Measurements from ENCODE around the gene ENPP6. TPM values are rescaled to one million over a fixed set of nuclear protein-coding genes. Genes with fewer than 3 reads are reported as not detected.

Gene ENPP6
- total and polyA plus RNA-seq, 12 donors = 0.03 to 0.68 (median 0.07) TPM; not detected in 3

DNA sequence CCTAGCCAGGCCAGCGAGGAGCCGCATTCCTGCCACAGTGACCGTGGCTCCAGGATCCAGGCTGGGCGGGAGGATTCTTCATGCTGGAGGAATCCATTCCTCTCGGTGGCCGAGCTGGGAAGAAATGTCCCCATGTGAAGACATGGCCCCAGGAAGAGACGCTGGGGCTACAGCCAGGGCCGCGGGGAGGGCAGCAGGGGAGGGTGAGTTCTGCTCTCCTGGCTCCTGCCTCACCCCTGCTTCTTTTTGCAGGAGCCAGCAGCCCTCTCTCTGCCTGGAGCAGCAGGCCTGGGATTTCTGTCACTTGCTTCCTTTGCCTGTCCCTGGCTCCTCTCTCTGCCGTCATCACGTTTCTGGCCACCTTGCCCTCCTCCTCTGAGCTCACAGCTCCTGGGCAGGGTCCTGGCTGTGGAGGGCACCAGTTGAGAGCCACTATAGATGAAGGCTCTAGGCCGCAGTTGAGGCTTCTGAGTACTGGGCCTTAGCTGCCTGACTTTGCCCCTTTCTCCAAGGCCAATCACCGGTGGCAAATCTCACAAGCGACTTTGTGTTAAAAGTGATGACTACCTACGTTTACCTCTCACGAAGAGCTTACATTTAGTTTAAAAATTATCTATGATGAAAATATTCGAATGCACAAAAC lies 48.3 kb downstream of the ENPP6 start:
- H3K27ac ChIP-seq = no peak overlapping the region
- peaks cover 0 to 36% (median 5%) of the 10 kb centered on the region in 7 donors for H3K27me3 ChIP-seq
- H3K4me1 ChIP-seq = peaks cover 0 to 9% (median 0%) of the 10 kb centered on the region in 9 donors
- WGBS, 2 donors = 73 to 80% methylated on average over 17 of the region's 17 CpGs
- intact Hi-C loops (cut with DNase I) = loop anchor here (2.0 to 10.0 kb wide), 11 partner anchors 65 to 697 kb away; partner anchors contain the start of gene STOX2 (in 1 of the 10)
- H3K9me3 ChIP-seq = no peaks in the 10 kb centered on the region
- no peaks in the 10 kb centered on the region for H3K36me3 ChIP-seq
- TF ChIP-seq, protein P1, sequence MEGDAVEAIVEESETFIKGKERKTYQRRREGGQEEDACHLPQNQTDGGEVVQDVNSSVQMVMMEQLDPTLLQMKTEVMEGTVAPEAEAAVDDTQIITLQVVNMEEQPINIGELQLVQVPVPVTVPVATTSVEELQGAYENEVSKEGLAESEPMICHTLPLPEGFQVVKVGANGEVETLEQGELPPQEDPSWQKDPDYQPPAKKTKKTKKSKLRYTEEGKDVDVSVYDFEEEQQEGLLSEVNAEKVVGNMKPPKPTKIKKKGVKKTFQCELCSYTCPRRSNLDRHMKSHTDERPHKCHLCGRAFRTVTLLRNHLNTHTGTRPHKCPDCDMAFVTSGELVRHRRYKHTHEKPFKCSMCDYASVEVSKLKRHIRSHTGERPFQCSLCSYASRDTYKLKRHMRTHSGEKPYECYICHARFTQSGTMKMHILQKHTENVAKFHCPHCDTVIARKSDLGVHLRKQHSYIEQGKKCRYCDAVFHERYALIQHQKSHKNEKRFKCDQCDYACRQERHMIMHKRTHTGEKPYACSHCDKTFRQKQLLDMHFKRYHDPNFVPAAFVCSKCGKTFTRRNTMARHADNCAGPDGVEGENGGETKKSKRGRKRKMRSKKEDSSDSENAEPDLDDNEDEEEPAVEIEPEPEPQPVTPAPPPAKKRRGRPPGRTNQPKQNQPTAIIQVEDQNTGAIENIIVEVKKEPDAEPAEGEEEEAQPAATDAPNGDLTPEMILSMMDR (IDR thresholded peaks at IDR 0.05) = no peak
- no peak for ATAC-seq
- no peak for DNase-seq
- H3K4me3 ChIP-seq = no peak overlapping the region

DNA sequence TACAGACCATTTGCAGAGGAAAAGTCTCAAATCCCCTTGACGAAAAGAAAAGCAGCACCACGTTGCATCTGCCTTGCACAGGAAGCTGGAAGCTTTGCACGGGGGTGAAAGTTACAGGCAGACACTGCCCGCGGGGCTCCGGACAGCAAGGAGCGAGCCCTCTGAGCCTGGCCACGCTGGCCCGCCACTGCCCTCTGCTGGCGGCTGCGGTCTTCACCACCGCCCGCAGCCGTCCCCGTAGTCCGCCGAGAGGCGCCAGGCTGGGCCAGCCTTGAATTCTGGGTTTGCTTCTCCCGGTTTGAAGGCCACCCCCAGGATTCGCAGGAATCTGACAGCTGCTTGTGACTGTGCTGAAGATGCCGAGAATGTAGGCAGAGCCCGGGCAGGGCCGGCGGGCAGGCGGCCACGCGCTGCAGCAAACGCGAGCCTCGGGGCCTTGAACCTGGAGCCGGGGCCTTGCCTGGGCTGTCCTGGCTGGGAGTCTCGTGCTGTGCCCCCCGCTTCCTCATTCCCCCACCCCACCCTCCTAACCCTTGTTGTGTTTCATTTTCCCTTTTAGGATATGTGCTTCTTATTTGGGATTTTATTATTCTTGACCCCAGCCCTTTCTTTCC lies 49.2 kb downstream of the ENPP6 start:
- no peaks in the 10 kb centered on the region for H3K9me3 ChIP-seq
- peak overlapping the region in 3 of 10 donors; percentile 18 to 19 (median 18) for H3K4me3 ChIP-seq
- TF ChIP-seq, protein P1 (IDR thresholded peaks at IDR 0.05) = peak; percentile 89 to 99 (median 97)
- ATAC-seq = peak; percentile 94 to 97 (median 96)
- H3K36me3 ChIP-seq = no peaks in the 10 kb centered on the region
- peaks cover 0 to 9% (median 0%) of the 10 kb centered on the region in 9 donors for H3K4me1 ChIP-seq
- H3K27ac ChIP-seq = no peak overlapping the region
- WGBS, 2 donors = 22 to 23% methylated on average over 33 of the region's 33 CpGs
- peak; percentile 64 to 83 for DNase-seq
- peaks cover 0 to 37% (median 5%) of the 10 kb centered on the region in 7 donors for H3K27me3 ChIP-seq
- intact Hi-C loops (cut with DNase I) = loop anchor here (1.0 to 10.0 kb wide), 13 partner anchors 64 to 696 kb away; partner anchors contain the start of gene STOX2 (in 1 of the 10)

DNA sequence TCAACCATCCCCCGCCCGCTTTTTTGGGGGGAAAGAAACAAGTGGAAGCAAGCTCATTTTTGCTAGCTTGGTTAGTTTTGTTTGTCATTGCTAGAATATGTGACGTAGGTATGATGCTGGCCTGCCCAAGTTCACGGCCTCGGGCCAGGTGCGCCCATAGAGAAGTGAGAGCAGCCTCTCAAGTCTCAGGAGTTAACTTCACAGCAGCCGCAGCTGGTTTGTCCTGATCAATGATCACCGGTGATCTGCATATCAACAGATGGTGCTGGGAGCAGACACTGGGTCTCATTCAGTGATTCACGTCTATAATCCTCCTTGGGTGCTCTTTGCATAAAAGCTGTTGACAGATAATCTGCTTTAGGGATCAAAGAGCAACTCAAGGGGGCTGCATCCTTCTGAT lies 50.1 kb downstream of the ENPP6 start:
- H3K4me1 ChIP-seq = peaks cover 0 to 9% (median 0%) of the 10 kb centered on the region in 9 donors
- TF ChIP-seq, protein P1 (IDR thresholded peaks at IDR 0.05) = no peak
- no peak overlapping the region for H3K4me3 ChIP-seq
- H3K36me3 ChIP-seq = no peaks in the 10 kb centered on the region
- H3K9me3 ChIP-seq = no peaks in the 10 kb centered on the region
- H3K27me3 ChIP-seq = peaks cover 0 to 37% (median 5%) of the 10 kb centered on the region in 7 donors
- 88 to 89% methylated on average over 9 of the region's 9 CpGs for WGBS, 2 donors
- no peak overlapping the region for H3K27ac ChIP-seq
- intact Hi-C loops (cut with DNase I) = loop anchor here in 9 of 10 donors (5.0 to 10.0 kb wide), 9 partner anchors 63 to 695 kb away; partner anchors contain the start of gene STOX2 (in 1 of the 9)
- ATAC-seq = no peak
- no peak for DNase-seq

DNA sequence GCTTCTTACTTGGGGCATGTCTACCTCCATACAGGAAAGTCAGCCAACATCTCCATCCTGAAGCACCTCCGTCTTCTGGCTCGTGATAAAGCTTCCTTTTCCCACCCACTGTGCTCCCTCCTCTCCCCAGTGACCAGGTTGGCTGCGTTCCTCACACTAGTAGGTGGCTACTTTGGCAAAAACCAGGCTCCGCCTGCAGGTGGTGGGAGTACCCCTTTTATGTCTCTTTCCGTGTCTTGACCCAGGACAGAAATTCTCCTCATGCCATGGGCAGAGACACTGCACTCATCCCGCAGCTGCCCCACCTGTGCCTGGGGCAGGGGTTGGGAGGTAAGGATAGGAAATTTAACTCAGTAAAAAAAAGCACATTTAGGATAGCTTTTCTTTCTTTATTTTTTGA lies 50.9 kb downstream of the ENPP6 start:
- 60 to 67% methylated on average over 6 of the region's 6 CpGs for WGBS, 2 donors

More for the DNA sequence above, 50.9 kb downstream of the ENPP6 start:
- Histone ChIP-seq H3K36me3 (no peaks in the 10 kb centered on the region), H3K9me3 (no peaks in the 10 kb centered on the region), H3K27me3 (peaks cover 0 to 37% (median 5%) of the 10 kb centered on the region in 7 donors), H3K4me3 (no peak overlapping the region), H3K4me1 (peaks cover 0 to 9% (median 0%) of the 10 kb centered on the region in 9 donors), H3K27ac (no peak overlapping the region)
- ATAC-seq (no peak), DNase-seq (no peak)
- TF ChIP-seq, protein P1 (IDR thresholded peaks at IDR 0.05) = no peak
- intact Hi-C loops (cut with DNase I) = loop anchor here in 9 of 10 donors (5.0 to 10.0 kb wide), 9 partner anchors 62 to 694 kb away; partner anchors contain the start of gene STOX2 (in 1 of the 9)

All from heart right ventricle (tissue), 16 donors.